Effector CD4-positive, alpha-beta T cell (primary cell): ENCODE measurements around the gene TARDBP.
"Not testable (repeated sequence)": the region's sequence is repeated elsewhere in the genome, so short reads cannot be mapped to it uniquely, and the experiment has no call there.

ENCODE experiments used
- DNase-seq: peaks from one replicate; pipeline ENCODE4 v3.0.0-alpha.2; 2020

The TARDBP gene

GRCh38 chr1:11061652-11062365, 49.4 kb downstream of the TARDBP start:
- DNase-seq: no peak

- DNase-seq: no peak
Measured at GRCh38 chr1:11062965-11063401, 50.5 kb downstream of the TARDBP start.

- DNase-seq: not testable (repeated sequence)
Measured at GRCh38 chr1:11063937-11064537, 51.6 kb downstream of the TARDBP start.

- no peak for DNase-seq
Measured at GRCh38 chr1:11064942-11065341, 52.5 kb downstream of the TARDBP start.

GRCh38 chr1:11065796-11066195, 53.3 kb downstream of the TARDBP start:
- no peak for DNase-seq

- no peak for DNase-seq
Measured at GRCh38 chr1:11067716-11068599, 55.5 kb downstream of the TARDBP start.

- no peak for DNase-seq
Measured at GRCh38 chr1:11068600-11069473, 56.4 kb downstream of the TARDBP start.

GRCh38 chr1:11070876-11071275, 58.4 kb downstream of the TARDBP start:
- DNase-seq: no peak

GRCh38 chr1:11071463-11072215, 59.2 kb downstream of the TARDBP start:
- no peak for DNase-seq

GRCh38 chr1:11072216-11072917, 59.9 kb downstream of the TARDBP start:
- no peak for DNase-seq

GRCh38 chr1:11073398-11073797, 60.9 kb downstream of the TARDBP start:
- DNase-seq: not testable (repeated sequence)
